H1 (cell line): ENCODE measurements around the gene STK31. TPM values are rescaled to one million over a fixed set of nuclear protein-coding genes. Genes with fewer than 3 reads are reported as not detected.

Source experiments
- CEBPB ChIP-seq: IDR thresholded peaks from 2 replicates; pipeline ENCODE4 v1.6.1; 2012; ENCODE audit warnings: low read depth, low read length
- SUZ12 ChIP-seq: fragments of 200-600 bp; sonication (generic); IDR thresholded peaks from 2 replicates; pipeline ENCODE4 v1.6.1; 2012; ENCODE audit warnings: mild to moderate bottlenecking, inconsistent platforms, low read length, moderate library complexity, mixed read lengths
- polyA plus RNA-seq, 7 experiments: library from polyadenylated mRNA; depleted of rRNA in 3 of 7; stranded (reverse) in 5 of 7; unstranded in 2 of 7; fragments of >200 nt in 5 of 7; fragments of 200-250 nt in 2 of 7; gene quantifications; 1 replicate in 5 of 7; 2 replicates in 1 of 7; 4 replicates in 1 of 7; pipeline versions ENCODE4 v1.2.1 to v1.2.3, GENCODE V29; 2011 to 2013; ENCODE audit warnings: missing spikeins in 2 of 7, mixed read lengths in 2 of 7
- total RNA-seq: library from RNA; stranded (reverse); fragmentation: NEBNext Ultra II Directional; extraction: Animal tissue kit (Norgen Biotek cat#: 25700); gene quantifications from 2 replicates; pipeline ENCODE4 v1.2.1, GENCODE V29; 2021
- TF ChIP-seq, protein P1 (sequence below): fragments of 300-600 bp; sonication (generic); IDR thresholded peaks from 2 replicates; pipeline ENCODE4 v1.7.1; 2012; ENCODE audit warnings: low read length, moderate library complexity, mild to moderate bottlenecking, inconsistent platforms; ENCODE audit not compliant: insufficient replicate concordance

The STK31 gene
- total and polyA plus RNA-seq, 2 of the 8 experiments (the other 6 are each of a cell fraction or from before 2014, with no cell fraction given), result 0.15 to 0.32 TPM

DNA sequence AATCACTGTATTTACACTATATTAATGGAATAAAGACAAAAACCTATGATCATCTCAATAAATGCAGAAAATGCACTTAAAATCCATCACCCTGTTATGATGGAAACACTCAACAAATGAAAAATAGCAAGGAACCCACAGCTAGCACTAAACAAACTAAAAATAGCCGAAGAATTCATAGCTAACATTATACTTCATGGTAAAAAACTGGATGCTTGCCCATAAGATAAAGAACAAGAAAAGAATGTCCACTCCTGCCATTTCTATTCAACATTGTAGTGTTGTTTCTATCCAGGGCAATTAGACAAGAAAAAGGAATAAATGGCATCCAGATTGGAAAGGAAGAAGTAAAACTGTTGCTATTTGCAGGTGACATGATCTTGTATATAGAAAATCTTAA is 142.1 kb downstream of the STK31 start (continued):
- TF ChIP-seq, protein P1, sequence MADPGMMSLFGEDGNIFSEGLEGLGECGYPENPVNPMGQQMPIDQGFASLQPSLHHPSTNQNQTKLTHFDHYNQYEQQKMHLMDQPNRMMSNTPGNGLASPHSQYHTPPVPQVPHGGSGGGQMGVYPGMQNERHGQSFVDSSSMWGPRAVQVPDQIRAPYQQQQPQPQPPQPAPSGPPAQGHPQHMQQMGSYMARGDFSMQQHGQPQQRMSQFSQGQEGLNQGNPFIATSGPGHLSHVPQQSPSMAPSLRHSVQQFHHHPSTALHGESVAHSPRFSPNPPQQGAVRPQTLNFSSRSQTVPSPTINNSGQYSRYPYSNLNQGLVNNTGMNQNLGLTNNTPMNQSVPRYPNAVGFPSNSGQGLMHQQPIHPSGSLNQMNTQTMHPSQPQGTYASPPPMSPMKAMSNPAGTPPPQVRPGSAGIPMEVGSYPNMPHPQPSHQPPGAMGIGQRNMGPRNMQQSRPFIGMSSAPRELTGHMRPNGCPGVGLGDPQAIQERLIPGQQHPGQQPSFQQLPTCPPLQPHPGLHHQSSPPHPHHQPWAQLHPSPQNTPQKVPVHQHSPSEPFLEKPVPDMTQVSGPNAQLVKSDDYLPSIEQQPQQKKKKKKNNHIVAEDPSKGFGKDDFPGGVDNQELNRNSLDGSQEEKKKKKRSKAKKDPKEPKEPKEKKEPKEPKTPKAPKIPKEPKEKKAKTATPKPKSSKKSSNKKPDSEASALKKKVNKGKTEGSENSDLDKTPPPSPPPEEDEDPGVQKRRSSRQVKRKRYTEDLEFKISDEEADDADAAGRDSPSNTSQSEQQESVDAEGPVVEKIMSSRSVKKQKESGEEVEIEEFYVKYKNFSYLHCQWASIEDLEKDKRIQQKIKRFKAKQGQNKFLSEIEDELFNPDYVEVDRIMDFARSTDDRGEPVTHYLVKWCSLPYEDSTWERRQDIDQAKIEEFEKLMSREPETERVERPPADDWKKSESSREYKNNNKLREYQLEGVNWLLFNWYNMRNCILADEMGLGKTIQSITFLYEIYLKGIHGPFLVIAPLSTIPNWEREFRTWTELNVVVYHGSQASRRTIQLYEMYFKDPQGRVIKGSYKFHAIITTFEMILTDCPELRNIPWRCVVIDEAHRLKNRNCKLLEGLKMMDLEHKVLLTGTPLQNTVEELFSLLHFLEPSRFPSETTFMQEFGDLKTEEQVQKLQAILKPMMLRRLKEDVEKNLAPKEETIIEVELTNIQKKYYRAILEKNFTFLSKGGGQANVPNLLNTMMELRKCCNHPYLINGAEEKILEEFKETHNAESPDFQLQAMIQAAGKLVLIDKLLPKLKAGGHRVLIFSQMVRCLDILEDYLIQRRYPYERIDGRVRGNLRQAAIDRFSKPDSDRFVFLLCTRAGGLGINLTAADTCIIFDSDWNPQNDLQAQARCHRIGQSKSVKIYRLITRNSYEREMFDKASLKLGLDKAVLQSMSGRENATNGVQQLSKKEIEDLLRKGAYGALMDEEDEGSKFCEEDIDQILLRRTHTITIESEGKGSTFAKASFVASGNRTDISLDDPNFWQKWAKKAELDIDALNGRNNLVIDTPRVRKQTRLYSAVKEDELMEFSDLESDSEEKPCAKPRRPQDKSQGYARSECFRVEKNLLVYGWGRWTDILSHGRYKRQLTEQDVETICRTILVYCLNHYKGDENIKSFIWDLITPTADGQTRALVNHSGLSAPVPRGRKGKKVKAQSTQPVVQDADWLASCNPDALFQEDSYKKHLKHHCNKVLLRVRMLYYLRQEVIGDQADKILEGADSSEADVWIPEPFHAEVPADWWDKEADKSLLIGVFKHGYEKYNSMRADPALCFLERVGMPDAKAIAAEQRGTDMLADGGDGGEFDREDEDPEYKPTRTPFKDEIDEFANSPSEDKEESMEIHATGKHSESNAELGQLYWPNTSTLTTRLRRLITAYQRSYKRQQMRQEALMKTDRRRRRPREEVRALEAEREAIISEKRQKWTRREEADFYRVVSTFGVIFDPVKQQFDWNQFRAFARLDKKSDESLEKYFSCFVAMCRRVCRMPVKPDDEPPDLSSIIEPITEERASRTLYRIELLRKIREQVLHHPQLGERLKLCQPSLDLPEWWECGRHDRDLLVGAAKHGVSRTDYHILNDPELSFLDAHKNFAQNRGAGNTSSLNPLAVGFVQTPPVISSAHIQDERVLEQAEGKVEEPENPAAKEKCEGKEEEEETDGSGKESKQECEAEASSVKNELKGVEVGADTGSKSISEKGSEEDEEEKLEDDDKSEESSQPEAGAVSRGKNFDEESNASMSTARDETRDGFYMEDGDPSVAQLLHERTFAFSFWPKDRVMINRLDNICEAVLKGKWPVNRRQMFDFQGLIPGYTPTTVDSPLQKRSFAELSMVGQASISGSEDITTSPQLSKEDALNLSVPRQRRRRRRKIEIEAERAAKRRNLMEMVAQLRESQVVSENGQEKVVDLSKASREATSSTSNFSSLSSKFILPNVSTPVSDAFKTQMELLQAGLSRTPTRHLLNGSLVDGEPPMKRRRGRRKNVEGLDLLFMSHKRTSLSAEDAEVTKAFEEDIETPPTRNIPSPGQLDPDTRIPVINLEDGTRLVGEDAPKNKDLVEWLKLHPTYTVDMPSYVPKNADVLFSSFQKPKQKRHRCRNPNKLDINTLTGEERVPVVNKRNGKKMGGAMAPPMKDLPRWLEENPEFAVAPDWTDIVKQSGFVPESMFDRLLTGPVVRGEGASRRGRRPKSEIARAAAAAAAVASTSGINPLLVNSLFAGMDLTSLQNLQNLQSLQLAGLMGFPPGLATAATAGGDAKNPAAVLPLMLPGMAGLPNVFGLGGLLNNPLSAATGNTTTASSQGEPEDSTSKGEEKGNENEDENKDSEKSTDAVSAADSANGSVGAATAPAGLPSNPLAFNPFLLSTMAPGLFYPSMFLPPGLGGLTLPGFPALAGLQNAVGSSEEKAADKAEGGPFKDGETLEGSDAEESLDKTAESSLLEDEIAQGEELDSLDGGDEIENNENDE, result no peak
- TF ChIP-seq CEBPB (no peak), SUZ12 (no peak)
